Measurements from ENCODE around the gene UST.
A peak's percentile ranks its signal among the peaks of the same experiment; 100 is the strongest.

Gene UST

GRCh38 chr6:148746363-148747144 lies at the start of gene UST:
Gene UST (plus strand): TSS chr6:148747030. CDS start chr6:148747431, 401 bp downstream.
- TF ChIP-seq CTCF (IDR thresholded peaks at IDR 0.05; ENCODE audit: low read depth, low read length), result peak; percentile 67
- peak; percentile 94 for DNase-seq (ENCODE audit: extremely low read depth, low read depth)

- no peak for TF ChIP-seq CTCF (IDR thresholded peaks at IDR 0.05; ENCODE audit: low read depth, low read length)
Observed at GRCh38 chr6:148697895-148698440, 48.9 kb upstream of the UST start.

GRCh38 chr6:148698671-148699180 lies 48.1 kb upstream of the UST start:
- TF ChIP-seq CTCF (IDR thresholded peaks at IDR 0.05; ENCODE audit: low read depth, low read length), result no peak
- DNase-seq (ENCODE audit: extremely low read depth, low read depth), result no peak

More at GRCh38 chr6:148697895-148698440, 48.9 kb upstream of the UST start:
- no peak for DNase-seq (ENCODE audit: extremely low read depth, low read depth)

- no peak for DNase-seq (ENCODE audit: extremely low read depth, low read depth)
- TF ChIP-seq CTCF (IDR thresholded peaks at IDR 0.05; ENCODE audit: low read depth, low read length), result no peak
Observed at GRCh38 chr6:148700047-148700715, 46.6 kb upstream of the UST start.

GRCh38 chr6:148700741-148701311 lies 46.0 kb upstream of the UST start:
- no peak for DNase-seq (ENCODE audit: extremely low read depth, low read depth)

GRCh38 chr6:148701375-148701774 lies 45.5 kb upstream of the UST start:
- TF ChIP-seq CTCF (IDR thresholded peaks at IDR 0.05; ENCODE audit: low read depth, low read length), result no peak
- no peak for DNase-seq (ENCODE audit: extremely low read depth, low read depth)

More at GRCh38 chr6:148700741-148701311, 46.0 kb upstream of the UST start:
- TF ChIP-seq CTCF (IDR thresholded peaks at IDR 0.05; ENCODE audit: low read depth, low read length), result no peak; the same call in 1 of the 2 replicates
